B cell (primary cell): Measurements from ENCODE around the gene CALR. TPM values are rescaled to one million over a fixed set of nuclear protein-coding genes. Genes with fewer than 3 reads are reported as not detected.
A peak's percentile ranks its signal among the peaks of the same experiment; 100 is the strongest.

Experiments used
- ATAC-seq: fragments of 200-7000 bp; cut with Tn5 transposase; one replicate; pipeline ENCODE4 v1.10.0; 2021; ENCODE audit warnings: low read depth, mild to moderate bottlenecking, moderate number of reproducible peaks, moderate library complexity
- CTCF ChIA-PET: fragments of 350-600 bp; sonication (Branson Sonifier 250); formaldehyde crosslinking; loops from one replicate; lab custom pipeline; 2021; ENCODE audit warnings: antibody characterized with exemption, inconsistent platforms; lab: Charles Lee
- POLR2A ChIA-PET: fragments of 350-600 bp; sonication (Branson Sonifier 250); formaldehyde crosslinking; loops from one replicate; lab custom pipeline; 2021; ENCODE audit warnings: antibody characterized with exemption; lab: Charles Lee
- DNase-seq: peaks from one replicate; pipeline ENCODE4 v3.0.0; 2013
- H2AFZ ChIP-seq: 2 replicates; pipeline ENCODE4 v1.6.1; 2012; ENCODE audit warnings: mild to moderate bottlenecking, low read depth, low read length; ENCODE audit not compliant: insufficient read depth, poor library complexity, severe bottlenecking
- H3K27ac ChIP-seq, 2 donors: 1 replicate in 1 of 2; 2 replicates in 1 of 2; pipeline ENCODE4 v1.5.1; 2012 to 2013; ENCODE audit warnings: low read length in 2 of 2, mild to moderate bottlenecking in 2 of 2, moderate library complexity in 1 of 2
- H3K27me3 ChIP-seq, 4 experiments: fragments of 200-600 bp in 1 of 4; sonication (generic) in 1 of 4; replicated peaks in 1 of 4; 1 replicate in 2 of 4; 2 replicates in 2 of 4; pipeline versions ENCODE4 v1.6.1 to v1.7.0; 2013 to 2016; ENCODE audit warnings: low read length in 3 of 4, mild to moderate bottlenecking in 2 of 4, mixed read lengths in 1 of 4, moderate library complexity in 1 of 4; ENCODE audit not compliant: insufficient read depth in 4 of 4, control insufficient read depth in 3 of 4; ENCODE audit errors: control extremely low read depth in 1 of 4
- H3K36me3 ChIP-seq, 2 experiments: replicated peaks in 1 of 2; 1 replicate in 1 of 2; 2 replicates in 1 of 2; pipeline versions ENCODE4 v1.6.1 to v1.7.1; 2013; ENCODE audit warnings: low read length in 1 of 2; ENCODE audit not compliant: insufficient read depth in 2 of 2, control insufficient read depth in 1 of 2; ENCODE audit errors: control extremely low read depth in 1 of 2, extremely low read depth in 1 of 2
- H3K4me1 ChIP-seq, 2 donors: fragments of 200-600 bp in 1 of 2; sonication (generic) in 1 of 2; 1 replicate in 1 of 2; 2 replicates in 1 of 2; pipeline versions ENCODE4 v1.5.1 to v1.6.1; 2013 to 2017; ENCODE audit warnings: low read length in 2 of 2; ENCODE audit not compliant: control insufficient read depth in 2 of 2, insufficient read depth in 2 of 2
- H3K4me2 ChIP-seq: replicated peaks from 2 replicates; pipeline ENCODE3; 2012; ENCODE audit warnings: mild to moderate bottlenecking, low read depth, low read length; ENCODE audit not compliant: poor library complexity, severe bottlenecking
- H3K4me3 ChIP-seq, 5 experiments: fragments of 200-600 bp in 1 of 5; sonication (generic) in 1 of 5; 1 replicate in 3 of 5; 2 replicates in 2 of 5; pipeline versions ENCODE4 v1.5.1 to v1.7.0; 2011 to 2016; ENCODE audit warnings: low read length in 4 of 5, mild to moderate bottlenecking in 4 of 5, low read depth in 2 of 5, control low read depth in 1 of 5, moderate library complexity in 1 of 5; ENCODE audit not compliant: insufficient read depth in 1 of 5; ENCODE audit errors: control extremely low read depth in 1 of 5, extremely low read depth in 1 of 5
- H3K79me2 ChIP-seq: fragments of 200-600 bp; sonication (generic); one replicate; pipeline ENCODE4 v1.6.0; 2016; ENCODE audit warnings: low read length; ENCODE audit not compliant: control insufficient read depth, insufficient read depth
- H3K9ac ChIP-seq: fragments of 200-600 bp; sonication (generic); 2 replicates; pipeline ENCODE4 v1.6.1; 2017; ENCODE audit warnings: mild to moderate bottlenecking, low read length, moderate library complexity
- H3K9me3 ChIP-seq, 3 donors: one replicate each; pipeline versions ENCODE4 v1.6.1 to v1.7.1; 2013; ENCODE audit warnings: low read length in 2 of 3; ENCODE audit not compliant: control insufficient read depth in 2 of 3, insufficient read depth in 1 of 3; ENCODE audit errors: control extremely low read depth in 1 of 3
- H4K20me1 ChIP-seq: 2 replicates; pipeline ENCODE4 v1.6.0; 2012; ENCODE audit warnings: mild to moderate bottlenecking, low read length; ENCODE audit not compliant: insufficient read depth, control insufficient read depth, poor library complexity, severe bottlenecking
- H3K27ac Mint-ChIP-seq: one replicate; pipeline ENCODE4 v1.8.0; 2021; ENCODE audit warnings: mixed read lengths
- H3K27me3 Mint-ChIP-seq: one replicate; pipeline ENCODE4 v1.8.0; 2021; ENCODE audit warnings: mixed read lengths
- H3K4me1 Mint-ChIP-seq: one replicate; pipeline ENCODE4 v1.8.0; 2021; ENCODE audit warnings: mixed read lengths
- H3K4me3 Mint-ChIP-seq: one replicate; pipeline ENCODE4 v1.8.0; 2021; ENCODE audit warnings: mixed read lengths
- H3K9me3 Mint-ChIP-seq: one replicate; pipeline ENCODE4 v1.8.0; 2022; ENCODE audit warnings: mixed read lengths; ENCODE audit not compliant: insufficient read depth
- CTCF ChIP-seq: fragments of 200-600 bp; IDR thresholded peaks from one replicate; pipeline ENCODE4 v1.8.0; 2022; ENCODE audit warnings: antibody characterized with exemption, mild to moderate bottlenecking
- EZH2 ChIP-seq: IDR thresholded peaks from 2 replicates; pipeline ENCODE4 v1.6.1; 2012; ENCODE audit warnings: borderline replicate concordance, low read depth, mild to moderate bottlenecking, moderate library complexity, low read length; ENCODE audit not compliant: insufficient read depth, poor library complexity, severe bottlenecking
- WGBS: methylation state at CpG from one replicate; pipeline ENCODE4 v1.1.5; 2013; ENCODE audit warnings: missing lambda C conversion rate; ENCODE audit not compliant: insufficient coverage; 5-methylcytosine and 5-hydroxymethylcytosine counted together
- intact Hi-C: fragments of 100-400 bp; cut with micrococcal nuclease; formaldehyde crosslinking; loops from one replicate; pipeline ENCODE4 v1.10.0; 2022
- polyA plus RNA-seq: library from polyadenylated mRNA; depleted of rRNA; stranded (reverse); fragments of >200 nt; gene quantifications from 2 replicates; pipeline ENCODE4 v1.2.3, GENCODE V29; 2012
- total RNA-seq, 2 donors: library from RNA; stranded (reverse); fragments of 120-200 nt in 1 of 2; gene quantifications; 1 replicate in 1 of 2; 2 replicates in 1 of 2; pipeline versions ENCODE4 v1.2.3 to v1.2.4, GENCODE V29; 2013 to 2022

Gene CALR
- total and polyA plus RNA-seq, 2 donors (not counting 1 experiment from before 2014, with no cell fraction given) = 214 to 385 TPM

GRCh38 chr19:12924621-12925310 lies 13.6 kb upstream of the CALR start:
- Mint-ChIP-seq H3K27ac (no peak overlapping the region), H3K4me1 (peaks cover 3% of the 10 kb centered on the region), H3K9me3 (no peaks in the 10 kb centered on the region), H3K4me3 (no peak overlapping the region), H3K27me3 (no peaks in the 10 kb centered on the region)
- H4K20me1 ChIP-seq = peaks cover 21% of the 10 kb centered on the region
- TF ChIP-seq CTCF (no peak), EZH2 (no peak)
- ChIA-PET CTCF (interaction anchor here (0.8 kb wide), 1 partner anchor 41 kb away, joined by 3 read pairs; no protein-coding TSS in a partner anchor), POLR2A (interaction anchor here (0.6 to 1.2 kb wide), 2 partner anchors 9 kb away, joined by 4 to 6 read pairs; partner anchors contain the start of gene FARSA)
- H3K27ac ChIP-seq = no peak overlapping the region
- peaks cover 14% of the 10 kb centered on the region for H3K79me2 ChIP-seq
- DNase-seq (no peak), ATAC-seq (no peak)
- H3K4me3 ChIP-seq = no peak overlapping the region
- peaks cover 2 to 64% of the 10 kb centered on the region in 2 experiments for H3K36me3 ChIP-seq
- 98% methylated on average over 25 of the region's 29 CpGs for WGBS
- H3K27me3 ChIP-seq = no peaks in the 10 kb centered on the region
- H3K4me1 ChIP-seq = no peaks in the 10 kb centered on the region
- intact Hi-C loops = no loop called here
- H2AFZ ChIP-seq = no peak overlapping the region
- no peaks in the 10 kb centered on the region for H3K9me3 ChIP-seq
- no peak overlapping the region for H3K4me2 ChIP-seq
- H3K9ac ChIP-seq = no peak overlapping the region

GRCh38 chr19:12930002-12930645 lies 8.3 kb upstream of the CALR start:
- no peak overlapping the region for H3K4me3 ChIP-seq
- H3K4me1 Mint-ChIP-seq = peaks cover 24% of the 10 kb centered on the region
- ATAC-seq (no peak), DNase-seq (peak; percentile 20)
- intact Hi-C loops = no loop called here
- POLR2A ChIA-PET = no interaction called here
- peaks cover 29% of the 10 kb centered on the region for H4K20me1 ChIP-seq
- no peak for TF ChIP-seq CTCF
- TF ChIP-seq EZH2 = no peak
- H3K27me3 Mint-ChIP-seq = no peaks in the 10 kb centered on the region
- H3K9me3 Mint-ChIP-seq = no peaks in the 10 kb centered on the region
- H3K27ac Mint-ChIP-seq = no peak overlapping the region
- no peak overlapping the region for H3K9ac ChIP-seq
- peaks cover 5 to 43% of the 10 kb centered on the region in 2 experiments for H3K36me3 ChIP-seq
- H3K4me3 Mint-ChIP-seq = no peak overlapping the region
- H3K27me3 ChIP-seq = no peaks in the 10 kb centered on the region
- peaks cover 14 to 21% of the 10 kb centered on the region in 2 donors for H3K4me1 ChIP-seq
- peaks cover 60% of the 10 kb centered on the region for H3K79me2 ChIP-seq
- WGBS = 83% methylated on average over 10 of the region's 19 CpGs
- no peak overlapping the region for H2AFZ ChIP-seq
- H3K9me3 ChIP-seq = no peaks in the 10 kb centered on the region
- CTCF ChIA-PET = no interaction called here
- H3K27ac ChIP-seq = no peak overlapping the region
- H3K4me2 ChIP-seq = no peak overlapping the region
